GM12873 (cell line): ENCODE results near the gene TNFRSF4.

ENCODE experiments used
- CTCF ChIP-seq: IDR thresholded peaks from 2 replicates; pipeline ENCODE4 v1.5.1; 2012; ENCODE audit warnings: low read depth, mild to moderate bottlenecking, moderate library complexity, low read length, control low read depth; ENCODE audit not compliant: insufficient read depth; ENCODE audit errors: missing control alignments

The TNFRSF4 gene

GRCh38 chr1:1170215-1171091 lies 43.5 kb downstream of the TNFRSF4 start:
- TF ChIP-seq CTCF, result no peak

- TF ChIP-seq CTCF, result no peak
Observed at GRCh38 chr1:1169429-1170214, 44.3 kb downstream of the TNFRSF4 start.

GRCh38 chr1:1168451-1169411 lies 45.2 kb downstream of the TNFRSF4 start:
- no peak for TF ChIP-seq CTCF

- TF ChIP-seq CTCF, result no peak
Observed at GRCh38 chr1:1167841-1168450, 46.0 kb downstream of the TNFRSF4 start.

- TF ChIP-seq CTCF, result no peak
Observed at GRCh38 chr1:1167398-1167821, 46.5 kb downstream of the TNFRSF4 start.

- TF ChIP-seq CTCF, result no peak
Observed at GRCh38 chr1:1166642-1167397, 47.1 kb downstream of the TNFRSF4 start.
